Upper lobe of left lung (tissue), 4 donors: ENCODE data around the gene CHD5.

Source experiments
- POLR2A ChIP-seq, 4 donors: fragments of 450-650 bp; IDR thresholded peaks; one replicate each; pipeline ENCODE4 v1.5.1; 2016 to 2017; ENCODE audit warnings: antibody characterized with exemption in 4 of 4, mild to moderate bottlenecking in 2 of 4
- POLR2AphosphoS5 ChIP-seq, 2 donors: sonication (generic); formaldehyde crosslinking; IDR thresholded peaks; one replicate each; pipeline ENCODE4 v1.5.1; 2017; ENCODE audit warnings: antibody characterized with exemption in 2 of 2
- TF ChIP-seq, protein P1 (sequence below), 6 experiments: fragments of 450-650 bp in 4 of 6; fragments of 200-600 bp in 2 of 6; sonication (generic) in 2 of 6; IDR thresholded peaks; one replicate each; pipeline ENCODE4 v1.5.1; 2016 to 2019; ENCODE audit warnings: antibody characterized with exemption in 6 of 6

GRCh38 chr1:6142734-6143133, 37.4 kb downstream of the CHD5 start:
- TF ChIP-seq, protein P1, sequence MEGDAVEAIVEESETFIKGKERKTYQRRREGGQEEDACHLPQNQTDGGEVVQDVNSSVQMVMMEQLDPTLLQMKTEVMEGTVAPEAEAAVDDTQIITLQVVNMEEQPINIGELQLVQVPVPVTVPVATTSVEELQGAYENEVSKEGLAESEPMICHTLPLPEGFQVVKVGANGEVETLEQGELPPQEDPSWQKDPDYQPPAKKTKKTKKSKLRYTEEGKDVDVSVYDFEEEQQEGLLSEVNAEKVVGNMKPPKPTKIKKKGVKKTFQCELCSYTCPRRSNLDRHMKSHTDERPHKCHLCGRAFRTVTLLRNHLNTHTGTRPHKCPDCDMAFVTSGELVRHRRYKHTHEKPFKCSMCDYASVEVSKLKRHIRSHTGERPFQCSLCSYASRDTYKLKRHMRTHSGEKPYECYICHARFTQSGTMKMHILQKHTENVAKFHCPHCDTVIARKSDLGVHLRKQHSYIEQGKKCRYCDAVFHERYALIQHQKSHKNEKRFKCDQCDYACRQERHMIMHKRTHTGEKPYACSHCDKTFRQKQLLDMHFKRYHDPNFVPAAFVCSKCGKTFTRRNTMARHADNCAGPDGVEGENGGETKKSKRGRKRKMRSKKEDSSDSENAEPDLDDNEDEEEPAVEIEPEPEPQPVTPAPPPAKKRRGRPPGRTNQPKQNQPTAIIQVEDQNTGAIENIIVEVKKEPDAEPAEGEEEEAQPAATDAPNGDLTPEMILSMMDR (IDR thresholded peaks at IDR 0.05) = no peak
- TF ChIP-seq POLR2A (IDR thresholded peaks at IDR 0.05) (no peak), POLR2AphosphoS5 (IDR thresholded peaks at IDR 0.05) (no peak)
